OCI-LY7 (cell line): ENCODE results near the gene TIAL1. TPM values are rescaled to one million over a fixed set of nuclear protein-coding genes. Genes with fewer than 3 reads are reported as not detected.

Experiments
- BruUV-seq: library from RNA; stranded (reverse); fragments of 400-500 nt; replicated peaks from 2 replicates; lab custom pipeline; 2021; lab: Mats Ljungman, UMichigan
- CTCF ChIA-PET: fragments of 300-600 bp; sonication (Branson Sonifier 250); formaldehyde crosslinking; loops from one replicate; lab custom pipeline; 2022; ENCODE audit warnings: antibody characterized with exemption; ENCODE audit not compliant: unreplicated experiment; lab: Charles Lee
- POLR2A ChIA-PET: fragments of 300-600 bp; sonication (Branson Sonifier 250); formaldehyde crosslinking; loops from one replicate; lab custom pipeline; 2022; ENCODE audit warnings: antibody characterized with exemption; lab: Charles Lee
- DNase-seq: peaks from one replicate; pipeline ENCODE4 v3.0.0-alpha.2; 2015; ENCODE audit warnings: low spot score
- H2AFZ ChIP-seq: fragments of 200-600 bp; sonication (generic), shearing (Covaris generic); 2 replicates; pipeline ENCODE4 v1.6.1; 2014; ENCODE audit warnings: mild to moderate bottlenecking, antibody characterized with exemption, low read length, moderate library complexity
- H3K27ac ChIP-seq: fragments of 200-600 bp; sonication (generic); 2 replicates; pipeline ENCODE4 v1.5.1; 2014; ENCODE audit warnings: mixed run types, low read depth, mild to moderate bottlenecking, moderate library complexity, low read length, inconsistent platforms; ENCODE audit not compliant: poor library complexity, severe bottlenecking
- H3K36me3 ChIP-seq: fragments of 200-600 bp; sonication (generic); 2 replicates; pipeline ENCODE4 v1.6.1; 2014; ENCODE audit warnings: mild to moderate bottlenecking, antibody characterized with exemption, low read length, moderate library complexity, mixed read lengths; ENCODE audit not compliant: insufficient read depth
- H3K4me1 ChIP-seq: fragments of 200-600 bp; sonication (generic); 2 replicates; pipeline ENCODE4 v1.5.1; 2014; ENCODE audit warnings: mild to moderate bottlenecking, low read length; ENCODE audit not compliant: insufficient read depth, poor library complexity, severe bottlenecking
- H3K4me2 ChIP-seq: fragments of 200-600 bp; sonication (generic); 2 replicates; pipeline ENCODE4 v1.6.1; 2014; ENCODE audit warnings: mild to moderate bottlenecking, low read length
- H3K4me3 ChIP-seq: fragments of 200-600 bp; sonication (generic); 2 replicates; pipeline ENCODE4 v1.5.1; 2014; ENCODE audit warnings: mild to moderate bottlenecking, low read depth, low read length; ENCODE audit not compliant: poor library complexity, severe bottlenecking
- H3K79me2 ChIP-seq: fragments of 200-600 bp; sonication (generic); 2 replicates; pipeline ENCODE4 v1.6.1; 2016; ENCODE audit warnings: low read depth, mild to moderate bottlenecking, low read length, moderate library complexity, mixed read lengths; ENCODE audit not compliant: insufficient read depth
- H3K9me2 ChIP-seq: fragments of 200-600 bp; sonication (generic); 2 replicates; pipeline ENCODE4 v1.6.1; 2016; ENCODE audit warnings: mild to moderate bottlenecking, low read length, mixed read lengths; ENCODE audit not compliant: insufficient read depth
- H3K9me3 ChIP-seq: fragments of 200-600 bp; sonication (generic); 2 replicates; pipeline ENCODE4 v1.6.1; 2014; ENCODE audit warnings: mild to moderate bottlenecking, mixed run types, low read length, mixed read lengths
- H4K20me1 ChIP-seq: fragments of 200-600 bp; sonication (generic); 2 replicates; pipeline ENCODE4 v1.6.1; 2014; ENCODE audit warnings: mild to moderate bottlenecking, antibody characterized with exemption, low read length, moderate library complexity, mixed read lengths; ENCODE audit not compliant: insufficient read depth
- CTCF ChIP-seq: fragments of 200-600 bp; sonication (generic); conservative IDR thresholded peaks from 2 replicates; pipeline ENCODE4 v1.5.1; 2014; ENCODE audit warnings: mild to moderate bottlenecking, antibody characterized with exemption, low read length, moderate library complexity, mixed read lengths
- EZH2phosphoT487 ChIP-seq: fragments of 200-600 bp; sonication (generic); IDR thresholded peaks from 2 replicates; pipeline ENCODE4 v1.6.1; 2018; ENCODE audit warnings: low read depth, borderline replicate concordance, mild to moderate bottlenecking, mixed run types, antibody characterized with exemption, low read length, moderate library complexity, mixed read lengths
- intact Hi-C: fragments of 100-400 bp; cut with micrococcal nuclease; formaldehyde crosslinking; loops from one replicate; pipeline ENCODE4 v1.10.0; 2022; ENCODE audit not compliant: unreplicated experiment
- total RNA-seq, 2 experiments: library from RNA; depleted of rRNA in 1 of 2; stranded (reverse); fragments of >200 nt in 1 of 2; shearing (Covaris generic) in 1 of 2; gene quantifications; 2 replicates each; pipeline ENCODE4 v1.2.3, GENCODE V29; 2014 to 2022

Gene TIAL1
- total RNA-seq, 2 experiments from 2014 or later, result 61.1 to 172 TPM

GRCh38 chr10:119595134-119595675 lies 1.6 kb downstream of the TIAL1 start:
- CTCF ChIA-PET, result no interaction called here
- POLR2A ChIA-PET, result interaction anchor here (0.6 to 1.0 kb wide), 3 partner anchors 50 to 278 kb away, joined by 3 to 8 read pairs (median 3); partner anchors contain the start of genes MCMBP and RGS10
- TSS peak; percentile 59 for BruUV-seq

GRCh38 chr10:119588071-119588470 lies 8.7 kb downstream of the TIAL1 start:
- Histone ChIP-seq H3K9me2 (no peaks in the 10 kb centered on the region), H4K20me1 (peaks cover 31% of the 10 kb centered on the region), H3K4me2 (no peak overlapping the region), H3K36me3 (peaks cover 89% of the 10 kb centered on the region), H3K4me1 (peaks cover 17% of the 10 kb centered on the region), H2AFZ (no peak overlapping the region), H3K79me2 (peaks cover 100% of the 10 kb centered on the region), H3K4me3 (no peak overlapping the region), H3K27ac (no peak overlapping the region), H3K9me3 (no peaks in the 10 kb centered on the region)
- POLR2A ChIA-PET, result interaction anchor here (1.0 kb wide), 2 partner anchors 9 to 10 kb away, joined by 3 to 4 read pairs; no protein-coding TSS in a partner anchor
- BruUV-seq, result no TSS peak
- TF ChIP-seq EZH2phosphoT487, result no peak
- TF ChIP-seq CTCF, result no peak
- CTCF ChIA-PET, result no interaction called here
- no peak for DNase-seq
- intact Hi-C loops, result no loop called here

More at GRCh38 chr10:119595134-119595675, 1.6 kb downstream of the TIAL1 start:
- TF ChIP-seq EZH2phosphoT487 (no peak), CTCF (no peak)
- Histone ChIP-seq H4K20me1 (peaks cover 31% of the 10 kb centered on the region), H3K36me3 (peaks cover 46% of the 10 kb centered on the region), H3K4me1 (peaks cover 47% of the 10 kb centered on the region), H3K27ac (peak overlapping the region; percentile 84), H2AFZ (no peak overlapping the region), H3K4me3 (peak overlapping the region; percentile 91), H3K79me2 (peaks cover 61% of the 10 kb centered on the region), H3K4me2 (peak overlapping the region; percentile 92), H3K9me2 (no peaks in the 10 kb centered on the region), H3K9me3 (peaks cover 6% of the 10 kb centered on the region; the same call in 1 of the 2 replicates)
- DNase-seq, result no peak
- intact Hi-C loops, result loop anchor here (5.0 to 10.0 kb wide), 3 partner anchors 57 to 840 kb away; partner anchors contain the start of genes BAG3, CACUL1 and INPP5F

GRCh38 chr10:119578355-119578754 lies 18.4 kb downstream of the TIAL1 start:
- H3K9me3 ChIP-seq, result no peaks in the 10 kb centered on the region
- no peak overlapping the region for H3K4me2 ChIP-seq
- no peak for DNase-seq
- no peak overlapping the region for H3K4me3 ChIP-seq
- 0 out of 2 replicates have a peak, but pooled peaks cover 4% of the 10 kb centered on the region for H4K20me1 ChIP-seq
- ChIA-PET CTCF (interaction anchor here (0.6 kb wide), 1 partner anchor 91 kb away, joined by 3 read pairs; no protein-coding TSS in a partner anchor), POLR2A (interaction anchor here (0.8 to 1.4 kb wide), 3 partner anchors 10 to 14 kb away, joined by 3 to 4 read pairs (median 4); no protein-coding TSS in a partner anchor)
- peaks cover 99% of the 10 kb centered on the region for H3K36me3 ChIP-seq
- H3K79me2 ChIP-seq, result peaks cover 28% of the 10 kb centered on the region
- no peak overlapping the region for H3K27ac ChIP-seq
- no peaks in the 10 kb centered on the region for H3K9me2 ChIP-seq
- TF ChIP-seq CTCF (no peak), EZH2phosphoT487 (no peak)
- BruUV-seq, result no TSS peak
- intact Hi-C loops, result no loop called here
- H3K4me1 ChIP-seq, result no peaks in the 10 kb centered on the region
- H2AFZ ChIP-seq, result no peak overlapping the region
